Retinal pigment epithelial cell (primary cell): Measurements from ENCODE around the gene RUSC2.
"Not testable (repeated sequence)": the region's sequence is repeated elsewhere in the genome, so short reads cannot be mapped to it uniquely, and the experiment has no call there.

Experiments used
- DNase-seq: peaks from one replicate; pipeline ENCODE4 v3.0.0-alpha.2; 2010; ENCODE audit warnings: low read depth
- H3K4me3 ChIP-seq: 2 replicates; pipeline ENCODE4 v1.5.1; 2011; ENCODE audit warnings: mild to moderate bottlenecking, low read length, control low read depth, moderate library complexity
- CTCF ChIP-seq: conservative IDR thresholded peaks from 2 replicates; pipeline ENCODE4 v1.5.1; 2011; ENCODE audit warnings: low read depth, low read length, control low read depth, inconsistent platforms

Gene RUSC2

DNA sequence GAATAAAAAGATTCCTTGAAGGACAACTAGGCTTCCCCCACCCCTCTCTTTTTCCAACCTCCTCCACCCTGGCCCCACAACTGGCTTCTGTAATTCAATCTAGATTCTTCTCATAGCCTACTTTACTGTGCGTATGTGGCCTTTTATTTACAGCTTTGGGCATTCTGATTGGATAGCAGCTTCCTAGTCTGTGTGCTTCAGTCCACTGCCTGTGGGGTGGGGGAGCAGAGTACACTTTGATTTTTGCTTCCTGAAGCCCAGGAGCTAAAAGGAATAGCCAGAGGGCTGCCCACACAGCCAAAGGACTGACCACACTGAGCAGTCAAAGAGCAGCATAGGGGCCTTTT lies 30.4 kb downstream of the RUSC2 start:
- no peak for DNase-seq
- no peak overlapping the region for H3K4me3 ChIP-seq
- no peak for TF ChIP-seq CTCF

GRCh38 chr9:35521708-35522107 lies 31.8 kb downstream of the RUSC2 start:
- H3K4me3 ChIP-seq, result no peak overlapping the region
- DNase-seq, result no peak

DNA sequence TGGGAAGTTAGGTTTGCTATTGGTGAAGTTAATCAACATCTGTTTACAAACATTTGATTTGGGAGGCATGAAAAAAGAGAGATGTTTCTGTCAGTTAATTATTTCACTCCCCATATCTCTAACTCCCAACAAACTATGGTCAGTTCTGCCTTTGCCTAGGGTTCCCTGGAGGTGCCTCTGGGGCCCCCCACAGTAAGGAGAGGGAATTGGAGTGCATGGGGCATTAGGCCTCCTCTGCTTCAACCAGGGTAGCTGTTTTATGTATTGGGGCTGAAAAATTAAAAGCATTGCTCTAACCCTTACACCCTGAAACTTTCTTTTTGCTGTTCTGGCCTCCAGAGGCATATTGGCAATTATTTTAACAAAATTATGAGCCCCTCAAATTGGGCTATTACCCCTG lies 32.3 kb downstream of the RUSC2 start:
- no peak overlapping the region for H3K4me3 ChIP-seq
- DNase-seq, result no peak
- peak; percentile 30 for TF ChIP-seq CTCF

More at GRCh38 chr9:35521708-35522107, 31.8 kb downstream of the RUSC2 start:
- TF ChIP-seq CTCF, result no peak

- no peak for TF ChIP-seq CTCF
- H3K4me3 ChIP-seq, result no peak overlapping the region
- no peak for DNase-seq
These were observed 32.8 kb downstream of the RUSC2 start for GRCh38 chr9:35522700-35523099.

DNA sequence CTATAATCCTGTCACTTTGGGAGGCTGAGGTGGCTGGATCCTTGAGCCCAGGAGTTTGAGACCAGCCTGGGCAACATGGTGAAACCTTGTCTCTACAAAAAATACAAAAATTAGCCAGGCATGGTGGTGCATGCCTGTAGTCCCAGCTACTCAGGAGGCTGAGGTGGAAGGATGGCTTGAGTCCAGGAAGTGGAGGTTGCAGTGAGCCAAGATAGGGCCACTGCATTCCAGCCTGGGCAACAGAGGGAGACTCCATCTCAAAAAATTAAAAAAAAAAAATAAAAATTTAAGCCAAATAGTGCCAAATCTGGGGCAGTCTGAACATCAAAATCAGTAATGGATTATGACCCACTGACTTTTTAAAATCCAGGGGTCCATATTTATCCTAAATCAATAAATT lies 33.6 kb downstream of the RUSC2 start:
- H3K4me3 ChIP-seq, DNase-seq: not testable (repeated sequence)

- no peak overlapping the region for H3K4me3 ChIP-seq
- no peak for DNase-seq
- no peak for TF ChIP-seq CTCF
These were observed 36.3 kb downstream of the RUSC2 start for GRCh38 chr9:35526087-35526801.

DNA sequence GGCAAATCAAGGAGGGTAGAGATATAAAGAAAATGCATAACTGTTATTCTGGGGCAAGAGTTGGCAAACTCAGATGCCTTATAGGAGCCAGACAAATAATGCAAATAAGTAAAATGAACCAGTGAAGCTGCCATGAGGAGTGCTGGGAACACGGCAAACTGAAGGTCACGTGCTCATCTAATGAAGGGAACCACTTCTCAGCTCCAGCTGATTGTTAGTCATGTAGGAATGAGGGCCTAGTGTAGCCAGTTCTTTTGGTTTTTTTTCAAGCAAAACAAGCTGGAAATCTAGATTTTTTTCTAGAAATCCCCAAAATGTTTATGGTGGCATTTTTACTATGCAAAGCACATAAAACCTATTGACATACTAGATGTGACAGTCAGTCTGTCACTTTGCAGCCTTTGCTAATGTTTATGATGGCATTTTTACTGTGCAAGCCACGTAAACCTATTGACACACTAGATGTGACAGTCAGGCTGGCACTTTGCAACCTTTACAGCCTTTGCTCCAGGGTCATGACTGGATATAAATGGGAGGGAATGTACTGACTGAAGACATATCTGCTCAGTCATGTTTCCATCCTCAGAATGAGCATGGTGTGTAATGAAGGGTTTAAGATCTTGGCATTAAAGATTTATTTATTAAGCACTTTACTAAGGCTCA lies 39.4 kb downstream of the RUSC2 start:
- no peak overlapping the region for H3K4me3 ChIP-seq
- TF ChIP-seq CTCF, result no peak
- no peak for DNase-seq
